ENCODE results near the gene STAC.
"Not testable (repeated sequence)": the region's sequence is repeated elsewhere in the genome, so short reads cannot be mapped to it uniquely, and the experiment has no call there.

The STAC gene

DNA sequence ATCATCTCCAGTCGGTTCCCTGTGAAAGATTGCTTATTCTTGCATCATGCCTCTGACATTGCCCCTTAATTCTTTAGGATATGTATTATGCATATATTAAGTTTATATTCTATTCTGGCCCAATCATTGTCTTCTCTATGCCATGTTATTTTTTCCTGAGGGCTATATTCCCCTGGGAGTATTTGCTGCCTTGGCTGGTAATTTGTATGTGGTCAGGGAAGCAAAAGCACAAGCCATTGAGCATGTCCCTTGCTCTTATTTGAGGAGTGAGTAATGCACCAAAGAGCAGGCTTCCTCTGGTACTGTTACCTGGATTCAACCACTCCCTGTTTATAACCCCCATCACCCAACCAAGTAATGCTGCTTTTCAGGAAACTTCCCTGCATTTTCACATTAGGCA, 36.3 kb downstream of the STAC start:
- DNase-seq, result no peak

DNA sequence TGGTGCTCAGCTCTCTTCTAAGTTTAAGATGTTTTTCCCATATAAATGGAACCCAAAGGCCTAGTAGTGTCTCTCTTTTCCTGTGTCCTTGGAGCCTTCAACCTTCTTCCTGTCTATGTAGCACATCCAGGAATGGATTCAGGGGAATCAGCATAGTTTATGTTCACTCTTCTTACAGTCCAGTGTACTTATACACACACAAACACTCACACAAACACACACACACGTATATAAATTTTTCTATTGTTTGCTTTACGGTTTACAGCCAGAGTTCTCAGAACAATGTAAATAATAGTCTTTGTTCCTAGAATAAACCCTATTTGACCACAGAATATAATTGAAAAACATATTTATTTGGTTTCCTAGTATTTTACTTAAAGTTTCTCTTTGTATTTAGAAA, 36.9 kb downstream of the STAC start:
- DNase-seq, result no peak

DNA sequence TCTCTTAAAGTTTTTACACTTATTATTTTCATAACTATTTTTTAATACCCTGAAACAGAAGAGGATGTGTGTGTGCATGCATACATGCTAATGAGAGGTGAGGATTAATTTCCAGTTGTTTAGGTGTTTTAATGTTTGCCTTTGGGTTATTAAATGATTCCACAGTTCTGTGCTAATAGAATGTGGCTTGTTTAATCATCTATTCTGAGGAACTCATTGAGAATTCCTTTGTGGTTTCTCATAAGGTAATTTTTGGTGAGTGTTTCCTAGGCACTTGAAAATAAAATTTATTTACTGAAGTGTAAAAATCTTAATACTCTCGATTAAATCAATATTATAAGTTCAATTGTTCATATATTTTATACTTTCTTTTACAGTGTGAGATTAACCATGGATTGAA, 38.0 kb downstream of the STAC start:
- no peak for DNase-seq

- DNase-seq, result no peak
Measured at GRCh38 chr3:36428445-36428844, 48.1 kb downstream of the STAC start.

GRCh38 chr3:36429986-36430485, 49.7 kb downstream of the STAC start:
- no peak for DNase-seq

DNA sequence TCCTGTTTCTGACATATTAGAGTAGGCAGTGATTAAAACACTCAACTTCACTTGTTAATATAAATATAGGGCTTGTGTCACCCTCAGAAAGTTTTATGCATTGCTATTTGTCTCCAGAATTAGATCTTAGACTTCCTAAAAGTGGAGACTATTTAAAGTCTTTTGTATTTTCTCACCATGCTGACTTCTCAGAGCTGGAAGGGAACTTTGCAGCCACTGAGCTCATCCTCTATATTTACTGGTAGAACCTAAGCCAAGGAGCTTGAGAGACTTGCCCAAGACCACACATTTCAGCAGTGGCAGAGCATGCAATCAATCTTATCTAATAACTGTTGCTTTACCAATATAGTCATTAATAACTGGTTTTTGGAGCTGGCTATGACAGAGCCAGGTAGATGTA, 53.2 kb downstream of the STAC start:
- no peak for DNase-seq

- DNase-seq, result no peak
Measured at GRCh38 chr3:36434687-36435426, 54.6 kb downstream of the STAC start.

DNA sequence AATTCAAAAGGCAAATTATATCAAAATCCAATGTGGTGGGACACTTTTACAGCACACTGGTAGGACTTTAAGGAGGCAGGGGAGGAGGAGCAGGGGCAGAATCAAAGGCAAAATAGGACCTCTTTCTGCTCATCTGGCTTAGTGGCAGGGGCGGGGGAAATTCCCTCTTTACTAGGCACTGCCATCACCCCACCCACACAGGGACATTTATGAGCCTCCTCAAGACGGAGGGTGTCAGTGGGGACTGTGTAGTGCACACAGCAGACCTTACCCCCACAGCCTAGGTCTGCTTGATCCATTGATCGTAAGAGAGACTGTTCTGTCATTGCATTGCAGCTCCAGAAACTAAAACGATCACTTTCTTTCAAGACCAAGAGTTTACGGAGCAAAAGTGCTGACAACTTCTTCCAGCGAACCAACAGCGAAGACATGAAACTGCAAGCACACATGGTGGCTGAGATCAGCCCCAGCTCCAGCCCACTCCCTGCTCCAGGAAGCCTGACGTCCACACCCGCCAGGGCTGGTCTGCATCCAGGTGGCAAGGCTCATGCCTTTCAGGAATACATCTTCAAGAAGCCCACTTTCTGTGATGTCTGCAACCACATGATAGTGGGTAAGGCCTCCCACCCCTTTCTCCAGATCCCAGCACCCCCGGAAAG, 62.9 kb downstream of the STAC start:
- no peak for DNase-seq

DNA sequence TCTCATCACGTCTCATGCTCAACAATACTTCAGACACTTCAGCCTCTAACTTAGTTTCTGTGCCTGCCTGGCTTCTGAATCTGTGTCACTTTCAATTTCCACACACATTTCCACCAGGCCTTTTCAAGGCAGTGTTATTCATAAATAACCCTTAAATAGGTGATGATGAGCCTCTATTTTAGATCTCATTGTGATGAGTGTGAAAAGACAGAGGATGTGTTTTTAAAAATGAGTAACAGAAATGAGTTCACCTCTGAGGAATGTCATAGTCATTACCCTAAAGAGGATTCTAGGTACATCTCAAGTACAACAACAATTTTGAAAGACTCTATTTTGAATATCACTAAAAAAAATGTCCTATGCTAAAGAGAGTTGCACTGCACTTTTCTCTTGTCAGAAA, 64.6 kb downstream of the STAC start:
- DNase-seq, result no peak

DNA sequence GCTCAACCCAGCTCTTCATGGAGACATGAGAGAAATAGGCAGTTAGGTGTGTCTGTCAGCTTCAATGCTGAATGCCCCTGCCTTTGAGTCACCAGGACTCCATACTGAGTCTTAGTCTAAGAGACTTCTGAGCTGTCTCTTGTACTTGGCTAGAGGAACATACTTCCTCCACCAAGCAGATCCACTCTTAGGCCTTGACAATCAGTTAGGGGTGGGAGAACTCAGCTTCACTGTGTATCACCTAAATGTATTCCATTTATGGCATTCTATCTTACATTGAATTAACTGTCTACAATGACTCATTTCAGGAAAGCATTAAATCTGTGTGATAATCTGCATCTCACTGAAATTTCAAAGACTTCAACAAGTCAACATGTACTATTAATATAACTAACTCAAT, 66.0 kb downstream of the STAC start:
- no peak for DNase-seq

DNA sequence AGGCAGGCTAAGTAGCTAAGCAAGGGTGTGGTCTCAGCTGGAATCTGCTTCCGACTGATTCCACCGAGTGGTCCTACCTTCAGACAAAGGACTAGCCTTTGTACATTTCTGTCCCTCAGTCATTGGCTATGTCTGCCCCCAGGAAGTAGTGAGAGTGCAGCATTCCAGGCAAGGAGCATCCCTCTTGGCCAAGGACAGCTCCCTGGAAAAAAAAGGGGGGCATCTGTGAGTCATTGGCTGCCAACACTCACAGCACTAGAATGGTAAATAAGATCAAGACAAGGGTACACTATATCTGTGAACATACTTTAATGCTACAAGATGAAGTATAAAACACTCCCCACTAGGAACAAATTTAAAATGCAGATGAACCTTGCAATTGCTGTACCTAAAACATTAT, 66.8 kb downstream of the STAC start:
- no peak for DNase-seq

GRCh38 chr3:36451816-36452215, 71.5 kb downstream of the STAC start:
- no peak for DNase-seq

DNA sequence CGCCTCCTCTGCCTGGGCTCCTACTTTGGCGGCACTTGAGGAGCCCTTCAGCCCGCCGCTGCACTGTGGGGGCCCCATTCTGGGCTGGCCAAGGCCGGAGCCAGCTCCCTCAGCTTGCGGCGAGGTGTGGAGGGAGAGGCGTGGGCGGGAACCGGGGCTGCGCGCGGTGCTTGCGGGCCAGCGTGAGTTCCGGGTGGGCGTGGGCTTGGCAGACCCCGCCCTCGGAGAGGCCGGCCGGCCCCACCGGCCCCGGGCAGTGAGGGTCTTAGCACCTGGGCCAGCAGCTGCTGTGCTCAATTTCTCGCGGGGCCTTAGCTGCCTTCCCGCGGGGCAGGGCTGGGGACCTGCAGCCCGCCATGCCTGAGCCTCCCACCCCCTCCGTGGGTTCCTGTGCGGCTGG, 72.9 kb downstream of the STAC start:
- not testable (repeated sequence) for DNase-seq

DNA sequence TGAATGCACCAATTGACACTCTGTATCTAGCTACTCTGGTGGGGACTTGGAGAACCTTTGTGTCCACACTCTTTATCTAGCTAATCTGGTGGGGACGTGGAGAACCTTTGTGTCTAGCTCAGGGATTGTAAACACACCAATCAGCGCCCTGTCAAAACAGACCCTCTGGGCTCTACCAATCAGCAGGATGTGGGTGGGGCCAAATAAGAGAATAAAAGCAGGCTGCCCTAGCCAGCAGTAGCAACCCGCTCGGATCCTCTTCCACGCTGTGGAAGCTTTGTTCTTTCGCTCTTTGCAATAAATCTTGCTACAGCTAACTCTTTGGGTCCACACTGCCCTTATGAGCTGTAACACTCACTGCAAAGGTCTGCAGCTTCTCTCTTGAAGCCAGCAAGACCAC, 73.6 kb downstream of the STAC start:
- not testable (repeated sequence) for DNase-seq

GRCh38 chr3:36455406-36455805, 75.1 kb downstream of the STAC start:
- no peak for DNase-seq

- DNase-seq, result no peak
Measured at GRCh38 chr3:36456784-36457183, 76.5 kb downstream of the STAC start.

DNA sequence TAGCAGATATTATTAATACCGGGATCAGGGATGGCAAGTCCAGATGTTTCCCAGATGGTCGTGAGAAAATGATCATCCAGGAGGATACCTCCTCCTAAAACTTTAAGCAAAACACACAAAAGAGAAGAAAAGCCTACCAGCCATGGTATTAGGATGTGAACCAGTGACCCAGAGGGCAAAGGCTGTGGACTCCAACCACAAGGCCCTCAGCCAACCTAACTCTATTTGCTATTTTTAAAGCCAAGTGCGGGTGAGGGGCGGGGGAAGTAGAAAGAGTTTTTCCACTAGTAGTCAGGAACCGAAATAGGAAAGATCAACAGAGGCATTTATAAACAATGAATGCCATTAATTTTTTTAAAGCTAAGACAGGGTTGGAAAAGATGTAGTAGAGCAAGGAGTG, 77.4 kb downstream of the STAC start:
- no peak for DNase-seq

- DNase-seq, result no peak
Measured at GRCh38 chr3:36459177-36459576, 78.9 kb downstream of the STAC start.

- DNase-seq, result no peak
Measured at GRCh38 chr3:36461597-36461996, 81.3 kb downstream of the STAC start.

- not testable (repeated sequence) for DNase-seq
Measured at GRCh38 chr3:36472045-36472444, 91.7 kb downstream of the STAC start.

- no peak for DNase-seq
Measured at GRCh38 chr3:36475558-36475957, 95.3 kb downstream of the STAC start.

DNA sequence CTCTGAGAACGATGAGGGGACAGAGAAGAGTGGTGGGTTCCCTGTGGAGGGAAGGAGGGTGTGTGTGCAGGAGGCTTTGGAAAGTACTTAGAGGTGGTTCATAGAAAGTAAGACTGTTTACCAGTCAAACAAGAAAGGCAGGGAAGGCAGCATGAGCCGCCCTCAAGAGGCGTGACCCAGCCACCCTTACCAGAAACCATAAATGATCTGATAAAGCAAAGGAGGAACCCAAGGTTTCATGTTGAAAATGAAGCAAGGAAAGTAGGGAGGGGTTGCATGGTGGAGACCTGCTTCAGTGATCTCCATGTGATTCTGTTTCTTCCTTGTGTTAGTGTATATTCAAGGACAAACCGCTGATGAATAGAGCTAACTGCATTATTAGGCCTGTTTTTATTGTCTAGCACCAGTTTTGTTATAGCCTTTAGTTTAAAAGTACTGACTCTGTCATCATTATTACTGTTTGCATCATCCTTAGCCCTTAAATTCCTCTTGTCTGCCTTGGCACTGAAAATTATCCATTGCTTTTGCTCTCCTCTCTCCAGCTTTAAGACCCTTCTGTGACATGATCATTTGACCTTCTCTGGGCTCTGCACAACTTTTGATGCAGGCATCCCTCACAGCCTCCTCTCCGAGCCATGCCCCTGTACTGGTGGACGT, 96.1 kb downstream of the STAC start:
- no peak for DNase-seq

GRCh38 chr3:36477655-36478054, 97.4 kb downstream of the STAC start:
- no peak for DNase-seq
